IPS DF 19.7 (cell line): ENCODE results near the gene HNRNPA1L2.
"Not testable (repeated sequence)": the region's sequence is repeated elsewhere in the genome, so short reads cannot be mapped to it uniquely, and the experiment has no call there.

Experiments
- DNase-seq: peaks from one replicate; pipeline ENCODE4 v3.0.0-alpha.2; 2013; ENCODE audit warnings: low read depth, low spot score

The HNRNPA1L2 gene

DNA sequence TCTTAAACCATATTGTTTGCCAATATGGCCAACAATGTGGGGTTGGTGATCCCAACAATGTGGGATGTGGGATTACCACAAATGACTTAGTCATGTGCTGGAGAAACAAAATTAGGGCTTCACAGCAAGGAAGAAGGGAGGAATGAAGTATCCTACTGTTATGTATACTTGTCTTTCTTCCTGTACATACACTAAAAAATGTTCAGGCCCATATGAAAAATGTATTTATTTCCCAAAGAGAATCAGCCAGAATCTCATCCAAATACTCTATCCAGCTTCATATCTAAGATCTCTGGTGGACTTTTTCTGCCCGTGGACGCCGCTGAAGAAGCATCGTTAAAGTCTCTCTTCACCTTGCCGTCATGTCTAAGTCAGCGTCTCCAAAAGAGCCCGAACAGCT is at the start of gene HNRNPA1L2:
TSS of gene HNRNPA1L2 (plus strand) at position 301 of the 400 bp plus-strand sequence. CDS start at position 363, 62 bp downstream.
- no peak for DNase-seq

DNA sequence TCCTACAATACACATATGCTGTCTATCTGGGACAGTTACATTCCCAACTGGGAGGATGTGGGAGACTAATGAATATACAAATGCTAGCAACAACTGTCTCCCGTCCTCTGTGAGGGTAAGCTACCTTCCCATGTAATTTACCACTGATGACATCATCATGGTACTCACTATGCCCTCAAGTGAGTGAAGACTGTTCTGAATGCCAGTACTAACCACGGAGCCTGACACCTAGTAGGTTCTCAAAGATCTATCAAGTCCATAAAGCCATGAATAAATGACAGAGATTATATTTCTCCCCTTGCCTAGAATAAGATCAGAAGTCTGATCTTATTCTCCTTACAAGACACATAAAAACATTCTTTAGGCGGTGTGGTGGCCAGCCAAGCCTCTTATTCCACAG is 49.1 kb upstream of the HNRNPA1L2 start:
- DNase-seq, result not testable (repeated sequence)

DNA sequence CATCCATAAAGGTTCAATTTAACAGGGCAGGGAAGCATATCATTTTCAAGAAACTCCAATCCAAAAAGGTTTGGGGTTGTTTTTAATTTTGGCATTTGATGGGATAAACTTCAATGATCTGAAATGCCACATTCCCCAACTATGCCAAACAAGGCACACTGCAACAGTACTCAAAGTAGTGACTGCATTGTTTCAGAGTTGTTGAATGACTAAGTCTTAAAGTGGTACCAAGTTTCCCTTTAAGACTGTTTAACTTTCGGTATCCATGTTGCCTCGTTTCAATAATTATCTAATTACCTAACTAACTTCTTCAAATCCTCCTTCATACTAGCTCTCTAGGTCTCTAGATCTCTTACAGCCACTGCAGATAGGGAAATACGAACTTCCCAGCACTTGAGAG is 48.4 kb upstream of the HNRNPA1L2 start:
- not testable (repeated sequence) for DNase-seq

GRCh38 chr13:52594295-52594694 is 47.9 kb upstream of the HNRNPA1L2 start:
- not testable (repeated sequence) for DNase-seq

DNA sequence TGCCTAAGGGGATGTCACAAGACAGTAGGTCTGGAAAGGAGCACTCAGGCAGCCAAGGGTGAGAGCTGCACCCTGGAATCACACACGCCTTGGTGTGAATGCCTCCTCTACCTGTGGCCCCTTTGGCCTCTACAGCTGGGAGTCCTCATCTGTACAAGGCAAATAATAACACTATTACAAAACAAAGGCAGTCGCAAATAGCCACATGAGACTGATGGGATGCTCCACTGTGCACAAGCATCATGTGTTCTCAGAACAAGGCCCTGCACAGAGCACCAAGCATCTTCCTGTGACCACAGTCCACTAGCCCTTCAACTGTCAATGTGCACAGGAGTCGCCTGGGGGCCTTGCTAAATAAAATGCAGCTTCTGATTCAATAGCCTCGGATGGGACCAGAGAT is 44.6 kb upstream of the HNRNPA1L2 start:
- no peak for DNase-seq

DNA sequence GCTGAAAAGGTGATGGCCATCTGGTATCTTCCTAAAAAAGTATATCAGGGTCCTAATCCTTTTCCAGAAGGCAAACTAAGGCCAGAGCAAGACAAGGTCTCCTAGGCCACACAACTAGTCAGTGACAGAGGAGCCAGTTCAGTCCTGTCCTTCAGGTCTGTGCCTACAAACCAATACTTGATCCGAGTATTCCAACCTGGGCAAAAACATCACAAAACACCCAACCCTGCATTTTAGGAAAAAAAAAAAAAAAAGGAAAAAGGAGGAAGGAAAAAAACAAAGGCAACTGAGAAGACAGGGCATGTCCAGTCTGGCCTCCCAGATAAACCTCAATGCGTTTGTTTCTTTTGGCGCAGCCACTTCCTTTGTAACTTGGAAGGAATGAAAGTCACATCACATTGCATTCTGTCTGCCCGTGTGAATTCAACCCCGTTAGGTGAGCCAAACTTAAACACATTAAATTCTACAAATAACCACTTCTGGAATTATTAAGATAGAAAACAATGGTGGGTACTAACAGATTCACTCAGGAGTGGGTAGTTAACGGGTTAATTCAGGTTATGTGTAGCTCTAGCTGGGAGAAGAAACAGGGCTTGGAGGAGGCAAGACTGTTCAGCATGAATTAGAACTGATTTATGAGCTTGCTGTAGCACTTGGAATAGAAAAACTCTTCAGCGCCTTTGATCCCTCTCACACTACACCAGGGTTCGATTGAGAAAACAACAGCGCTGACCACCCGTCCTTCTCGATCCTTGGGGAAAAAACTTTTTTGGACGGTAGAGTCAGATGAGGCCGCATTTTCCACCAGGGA is 43.0 kb upstream of the HNRNPA1L2 start:
- DNase-seq, result no peak

- no peak for DNase-seq
These were observed 42.2 kb upstream of the HNRNPA1L2 start for GRCh38 chr13:52599848-52600603.

- DNase-seq, result no peak
These were observed 41.6 kb upstream of the HNRNPA1L2 start for GRCh38 chr13:52600666-52601065.

- DNase-seq, result not testable (repeated sequence)
These were observed 38.9 kb upstream of the HNRNPA1L2 start for GRCh38 chr13:52603316-52603715.

DNA sequence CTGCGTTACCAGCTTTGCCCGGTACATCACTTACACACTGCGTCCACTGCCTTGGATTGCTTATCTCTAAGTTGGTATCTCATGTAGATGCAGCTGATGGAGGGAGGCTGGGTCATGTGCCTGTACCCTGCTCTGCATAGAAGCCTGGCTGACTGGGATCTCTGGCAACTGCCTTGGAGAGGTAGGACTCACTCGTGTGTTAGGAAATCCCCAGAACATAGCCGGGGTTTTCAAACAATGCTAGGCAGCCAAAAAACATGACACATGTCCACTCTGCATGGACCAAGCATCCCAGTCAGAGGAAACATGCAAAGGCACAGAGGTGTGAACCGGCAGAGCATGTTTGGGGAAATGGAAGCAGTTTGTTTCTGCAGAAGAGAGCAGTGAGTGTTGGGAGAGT is 36.1 kb upstream of the HNRNPA1L2 start:
- not testable (repeated sequence) for DNase-seq

- DNase-seq, result not testable (repeated sequence)
These were observed 35.4 kb upstream of the HNRNPA1L2 start for GRCh38 chr13:52606795-52607194.

DNA sequence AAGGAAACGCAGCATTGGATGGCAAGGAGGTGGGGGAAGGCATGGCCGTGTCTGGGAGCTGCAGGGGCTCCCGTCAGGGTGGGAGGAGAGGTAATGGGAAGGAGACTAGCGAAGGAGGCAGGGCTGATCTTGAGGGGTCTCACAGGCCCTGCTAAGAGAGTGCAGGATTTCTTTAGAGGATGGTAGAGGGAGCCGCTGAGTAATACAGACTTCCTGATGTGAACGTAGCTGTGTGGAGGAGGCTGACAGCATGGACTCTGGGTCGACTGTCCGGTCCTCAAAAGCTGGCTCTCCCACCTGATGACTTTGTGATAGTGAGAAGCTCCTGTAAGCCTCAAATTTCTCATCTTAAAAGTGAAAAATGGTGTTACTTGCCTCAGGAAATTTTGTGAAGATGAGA is 34.0 kb upstream of the HNRNPA1L2 start:
- not testable (repeated sequence) for DNase-seq

DNA sequence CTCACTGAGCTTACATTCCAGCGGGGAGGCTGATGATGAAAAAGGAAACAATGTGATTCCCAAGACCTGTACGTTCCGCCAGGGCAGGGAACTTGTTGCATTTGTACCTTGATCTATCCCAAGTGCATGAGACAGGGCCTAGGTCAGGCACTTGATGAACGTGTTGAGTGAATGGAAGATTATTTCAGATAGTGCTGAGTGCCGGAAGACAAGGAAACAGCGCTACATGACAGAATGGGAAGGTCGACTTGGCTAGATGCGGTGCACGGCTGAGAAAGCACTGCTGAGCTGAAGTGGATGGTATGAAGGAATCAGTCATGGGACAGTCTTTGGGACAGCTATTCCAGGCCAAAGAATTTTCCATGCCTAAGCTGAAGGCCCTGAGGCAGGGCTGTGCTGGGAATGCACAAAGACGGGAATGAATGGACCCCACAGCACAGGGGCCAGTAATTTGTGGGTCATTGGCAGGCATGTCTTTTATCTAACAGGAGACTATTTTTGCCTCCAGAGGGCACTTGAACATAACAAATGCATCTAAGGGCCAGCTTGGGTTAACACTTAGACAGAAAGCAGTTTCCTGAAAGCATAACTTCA is 33.1 kb upstream of the HNRNPA1L2 start:
- DNase-seq, result not testable (repeated sequence)

GRCh38 chr13:52610158-52610557 is 32.1 kb upstream of the HNRNPA1L2 start:
- not testable (repeated sequence) for DNase-seq

DNA sequence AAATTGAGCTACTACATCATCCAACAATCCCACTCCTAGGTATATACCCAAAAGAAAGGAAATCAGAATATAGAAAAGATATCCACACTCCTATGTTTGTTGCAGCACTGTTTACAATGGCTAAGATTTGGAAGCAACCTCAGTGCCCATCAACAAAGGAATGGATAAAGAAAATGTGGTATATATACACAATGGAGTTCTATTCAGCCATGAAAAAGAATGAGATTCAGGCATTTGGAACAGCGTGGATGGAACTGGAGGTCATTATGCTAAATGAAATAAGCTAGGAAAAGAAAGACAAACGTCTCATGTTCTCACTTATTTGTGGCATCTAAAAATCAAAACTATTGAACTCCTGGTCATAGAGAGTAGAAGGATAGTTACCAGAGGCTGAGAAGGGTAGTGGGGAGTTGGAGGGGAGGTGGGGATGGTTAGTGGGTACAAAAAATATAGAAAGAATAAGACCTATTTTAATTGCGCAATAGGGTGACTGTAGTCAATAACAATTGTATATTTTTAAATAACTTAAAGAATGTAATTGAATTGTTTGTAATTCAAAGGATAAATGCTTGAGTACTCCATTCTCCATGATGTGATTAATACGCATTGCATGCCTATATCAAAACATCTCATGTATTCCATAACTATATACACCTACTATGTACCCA is 27.0 kb upstream of the HNRNPA1L2 start:
- no peak for DNase-seq

DNA sequence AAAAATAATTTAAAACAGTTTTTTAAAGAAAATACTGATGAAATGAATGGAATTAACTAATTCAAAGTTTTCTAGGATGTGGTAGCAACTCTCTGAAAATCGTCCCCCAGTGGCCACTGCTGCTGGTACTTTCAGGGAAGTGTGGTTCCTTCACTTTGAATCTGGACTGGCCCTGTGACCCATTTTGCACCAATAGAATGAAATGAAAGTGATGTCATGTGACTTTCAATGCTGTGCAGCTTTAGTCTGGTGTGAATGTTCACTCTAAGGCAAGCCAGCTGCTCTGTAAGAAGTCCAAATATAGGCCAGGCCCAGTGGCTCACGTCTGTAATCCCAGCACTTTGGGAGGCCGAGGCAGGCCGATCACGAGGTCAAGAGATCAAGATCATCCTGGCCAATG is 26.4 kb upstream of the HNRNPA1L2 start:
- DNase-seq, result no peak

GRCh38 chr13:52617070-52618060 is 24.9 kb upstream of the HNRNPA1L2 start:
- peak; percentile 70 for DNase-seq

DNA sequence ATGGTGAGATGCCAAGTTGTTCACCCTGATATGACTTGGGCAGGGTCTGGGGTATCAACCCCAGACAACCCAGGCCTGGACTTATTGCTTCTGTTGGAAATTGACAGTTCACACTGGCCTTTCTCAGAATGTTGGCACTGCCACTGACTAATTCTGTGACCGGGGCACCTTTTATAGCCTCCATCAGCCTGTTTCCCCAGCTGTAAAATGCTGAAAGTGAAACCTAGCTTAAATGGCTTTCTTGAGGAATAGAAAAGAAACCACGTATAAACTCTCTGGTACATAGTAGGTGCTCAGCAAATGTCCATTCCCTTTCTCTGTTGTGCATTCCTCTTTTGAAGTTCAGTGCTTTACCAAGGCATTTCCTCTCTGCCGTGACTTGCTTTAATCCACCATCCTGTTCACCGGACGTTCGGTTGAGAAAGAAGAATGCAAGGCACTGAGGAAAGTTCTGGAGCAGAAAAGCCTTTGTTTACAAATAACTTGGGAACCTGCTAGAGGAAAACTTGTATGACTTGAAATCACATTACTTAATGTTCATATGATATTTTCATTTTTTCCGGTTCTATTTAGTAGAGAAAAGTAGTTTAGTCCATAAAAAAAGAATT is 11.0 kb upstream of the HNRNPA1L2 start:
- not testable (repeated sequence) for DNase-seq

DNA sequence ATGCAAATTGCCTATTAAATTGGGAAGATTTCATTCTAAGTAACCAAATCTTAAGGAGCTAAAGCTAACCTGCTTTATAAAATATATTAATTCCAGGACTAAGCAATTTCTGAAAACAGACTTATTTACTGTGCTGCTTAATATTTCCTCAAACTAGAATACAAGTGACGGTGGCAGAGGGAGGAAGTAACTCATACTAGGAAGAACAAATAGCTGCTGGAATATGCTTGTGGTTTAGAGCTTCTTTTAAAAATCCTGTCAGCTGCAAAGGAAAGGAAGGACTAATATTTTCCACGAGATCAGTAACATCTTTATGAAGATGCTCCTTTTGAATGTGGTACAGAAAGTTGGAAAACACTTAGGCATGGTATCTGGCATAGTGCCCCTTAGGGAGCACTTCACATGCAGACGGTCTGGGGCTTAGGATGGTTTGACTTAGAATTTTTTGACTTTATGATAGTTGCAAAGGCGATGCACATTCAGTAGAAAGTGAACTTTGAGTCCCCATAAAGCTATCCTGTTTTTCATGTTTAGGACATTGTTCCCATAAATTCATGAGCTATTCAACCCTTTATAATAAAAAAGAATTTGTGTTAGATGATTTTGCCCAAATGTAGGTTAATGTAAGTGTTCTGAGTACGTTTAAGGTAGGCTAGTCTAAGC is 3.4 kb upstream of the HNRNPA1L2 start:
- no peak for DNase-seq

DNA sequence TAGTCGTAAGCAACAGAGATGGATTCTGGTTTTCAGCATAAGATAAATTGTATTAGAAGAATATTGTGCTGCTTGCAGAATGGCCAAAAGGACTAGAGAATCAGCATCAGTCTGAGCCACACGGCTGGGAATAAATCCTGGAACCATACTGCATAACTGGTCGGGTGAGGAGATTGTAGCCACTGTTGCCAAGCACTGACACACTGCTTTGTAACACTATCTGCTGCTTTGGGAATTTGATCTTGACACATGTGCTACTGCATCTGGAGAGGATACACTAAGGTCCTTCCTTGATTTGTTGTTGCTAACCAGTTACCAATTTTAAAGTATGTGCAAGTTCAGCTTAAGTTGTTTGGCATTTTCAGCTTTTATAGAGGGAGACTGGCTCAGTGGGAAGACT is 1.9 kb downstream of the HNRNPA1L2 start:
- DNase-seq, result no peak
